Liver (tissue), 9 donors: ENCODE data around the gene RAD23A. TPM values are rescaled to one million over a fixed set of nuclear protein-coding genes. Genes with fewer than 3 reads are reported as not detected.

Source experiments
- DNase-seq: peaks from one replicate; pipeline ENCODE4 v3.0.0-alpha.2; 2017; ENCODE audit warnings: low spot score
- H3K27ac ChIP-seq, 2 donors: one replicate each; pipeline ENCODE4 v1.7.0; 2013; ENCODE audit warnings: inconsistent platforms in 2 of 2, low read length in 2 of 2, control low read depth in 1 of 2, low read depth in 1 of 2, mild to moderate bottlenecking in 1 of 2
- H3K27me3 ChIP-seq, 4 donors: one replicate each; pipeline versions ENCODE4 v1.6.1 to v1.7.0; 2013; ENCODE audit warnings: low read length in 3 of 4, inconsistent platforms in 1 of 4, mild to moderate bottlenecking in 1 of 4, moderate library complexity in 1 of 4; ENCODE audit not compliant: control insufficient read depth in 4 of 4, insufficient read depth in 4 of 4
- H3K36me3 ChIP-seq, 4 donors: one replicate each; pipeline versions ENCODE4 v1.6.1 to v1.7.0; 2013; ENCODE audit warnings: low read length in 3 of 4, mild to moderate bottlenecking in 3 of 4, low read depth in 1 of 4, moderate library complexity in 1 of 4; ENCODE audit not compliant: control insufficient read depth in 4 of 4, insufficient read depth in 3 of 4
- H3K4me1 ChIP-seq, 4 donors: one replicate each; pipeline versions ENCODE4 v1.6.1 to v1.7.0; 2013; ENCODE audit warnings: low read length in 3 of 4, mild to moderate bottlenecking in 3 of 4, moderate library complexity in 1 of 4; ENCODE audit not compliant: control insufficient read depth in 4 of 4, insufficient read depth in 4 of 4
- H3K4me3 ChIP-seq, 3 donors: one replicate each; pipeline versions ENCODE4 v1.6.1 to v1.7.0; 2013; ENCODE audit warnings: low read length in 3 of 3, control low read depth in 1 of 3, low read depth in 1 of 3, mild to moderate bottlenecking in 1 of 3
- H3K9ac ChIP-seq, 2 donors: one replicate each; pipeline ENCODE4 v1.7.0; 2013; ENCODE audit warnings: low read length in 2 of 2, mild to moderate bottlenecking in 2 of 2, moderate library complexity in 2 of 2, control low read depth in 1 of 2, low read depth in 1 of 2
- H3K9me3 ChIP-seq, 4 donors: one replicate each; pipeline versions ENCODE4 v1.6.1 to v1.7.0; 2013; ENCODE audit warnings: low read length in 3 of 4; ENCODE audit not compliant: control insufficient read depth in 4 of 4
- FOXA1 ChIP-seq: IDR thresholded peaks from 2 replicates; pipeline ENCODE4 v1.6.1; 2016; ENCODE audit warnings: antibody characterized with exemption
- FOXA2 ChIP-seq: IDR thresholded peaks from 2 replicates; pipeline ENCODE4 v1.6.1; 2016; ENCODE audit warnings: antibody characterized with exemption
- GABPA ChIP-seq, 2 donors: IDR thresholded peaks in 1 of 2; conservative IDR thresholded peaks in 1 of 2; 2 replicates each; pipeline ENCODE4 v1.6.1; 2016; ENCODE audit warnings: antibody characterized with exemption in 2 of 2, mild to moderate bottlenecking in 1 of 2, moderate library complexity in 1 of 2
- HNF4A ChIP-seq, 2 donors: conservative IDR thresholded peaks; 2 replicates each; pipeline ENCODE4 v1.6.1; 2016; ENCODE audit warnings: antibody characterized with exemption in 2 of 2, mild to moderate bottlenecking in 2 of 2
- HNF4G ChIP-seq: IDR thresholded peaks from 2 replicates; pipeline ENCODE4 v1.6.1; 2016; ENCODE audit warnings: antibody characterized with exemption
- JUND ChIP-seq, 2 donors: IDR thresholded peaks; 2 replicates each; pipeline ENCODE4 v1.6.1; 2016; ENCODE audit warnings: antibody characterized with exemption in 2 of 2
- NR2F2 ChIP-seq: IDR thresholded peaks from 2 replicates; pipeline ENCODE4 v1.6.1; 2016; ENCODE audit warnings: antibody characterized with exemption
- RAD21 ChIP-seq, 2 donors: IDR thresholded peaks; 2 replicates each; pipeline ENCODE4 v1.6.1; 2016; ENCODE audit warnings: antibody characterized with exemption in 2 of 2, mild to moderate bottlenecking in 2 of 2
- SP1 ChIP-seq: IDR thresholded peaks from 2 replicates; pipeline ENCODE4 v1.6.1; 2018; ENCODE audit warnings: antibody characterized with exemption, mild to moderate bottlenecking
- TAF1 ChIP-seq: conservative IDR thresholded peaks from 2 replicates; pipeline ENCODE4 v1.6.1; 2016; ENCODE audit warnings: antibody characterized with exemption, mild to moderate bottlenecking
- WGBS: extraction: QIAGEN DNeasy Blood & Tissue Kit; methylation state at CpG from one replicate; pipeline ENCODE4 v1.1.7; 2013; 5-methylcytosine and 5-hydroxymethylcytosine counted together
- polyA plus RNA-seq, 2 donors: library from polyadenylated mRNA; stranded (reverse) in 1 of 2; unstranded in 1 of 2; fragments of 200-250 nt in 1 of 2; fragments of >200 nt in 1 of 2; fragmentation: Nextera tagmentation in 1 of 2; extraction: Ambion mirVana in 1 of 2; gene quantifications; one replicate each; pipeline versions ENCODE4 v1.2.1 to v1.2.3, GENCODE V29; 2013 to 2015
- total RNA-seq, 2 donors: library from RNA; depleted of rRNA; stranded (reverse); fragments of >200 nt; gene quantifications; one replicate each; pipeline ENCODE4 v1.2.3, GENCODE V29; 2014
- TF ChIP-seq, protein P1 (sequence below): IDR thresholded peaks from 2 replicates; pipeline ENCODE4 v1.6.1; 2016; ENCODE audit warnings: antibody characterized with exemption
- TF ChIP-seq, protein P2 (sequence below): IDR thresholded peaks from 2 replicates; pipeline ENCODE4 v1.6.1; 2016; ENCODE audit warnings: antibody characterized with exemption, mild to moderate bottlenecking
- TF ChIP-seq, protein P3 (sequence below): IDR thresholded peaks from 2 replicates; pipeline ENCODE4 v1.6.1; 2016; ENCODE audit warnings: antibody characterized with exemption
- TF ChIP-seq, protein P4 (sequence below): IDR thresholded peaks from 2 replicates; pipeline ENCODE4 v1.6.1; 2016; ENCODE audit warnings: antibody characterized with exemption
- TF ChIP-seq, protein P5 (sequence below): fragments of 150-350 bp; IDR thresholded peaks from 2 replicates; pipeline ENCODE4 v1.5.1; 2017; ENCODE audit warnings: improper control_type of control experiment, low read depth, low read length; ENCODE audit not compliant: missing input control
- donor health status: healthy.
- donor health status: healthy.
- donor health status: healthy.
- donor health status: healthy.
- donor health status: healthy.

RAD23A gene
- total and polyA plus RNA-seq, 4 donors: 42.9 to 112 (median 66.8) TPM

DNA sequence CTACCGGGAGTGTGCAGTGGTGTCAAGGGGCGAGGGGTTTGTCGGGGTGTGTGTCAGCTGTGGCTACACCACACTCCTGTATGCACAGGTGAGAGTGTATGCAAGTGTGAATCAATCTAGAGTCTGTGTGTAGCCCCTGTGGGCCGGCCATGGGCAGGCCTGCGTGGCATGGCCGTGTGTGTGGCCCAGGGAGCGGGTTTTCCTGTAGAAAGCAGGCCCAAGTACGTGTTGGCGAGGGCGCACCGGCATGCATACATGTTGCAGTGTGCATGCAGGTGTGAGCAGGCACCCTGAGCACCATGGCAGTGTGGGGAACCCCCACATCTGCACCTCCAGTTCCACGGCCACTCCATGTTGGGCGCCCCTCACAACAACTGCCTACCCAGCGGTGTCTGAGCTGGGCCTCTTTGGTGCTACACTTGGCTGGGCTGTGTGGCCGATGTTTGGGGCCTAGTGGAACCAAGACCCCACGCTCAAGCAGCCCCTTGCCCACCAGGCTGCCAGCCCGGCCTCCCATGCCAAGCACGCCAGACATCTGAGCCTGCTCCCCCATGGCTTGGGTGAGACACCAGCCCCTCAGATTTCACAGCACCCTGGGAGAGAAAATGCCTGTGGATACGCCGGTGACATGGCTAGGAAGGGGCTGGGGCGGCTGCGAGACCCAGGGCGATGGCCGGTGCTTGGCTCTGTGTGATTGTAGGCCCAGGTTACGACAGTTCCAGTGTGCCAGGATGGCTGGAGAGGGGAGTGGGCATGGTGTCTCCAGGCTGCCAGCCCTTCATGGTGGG is 51.7 kb downstream of the RAD23A start:
- H3K4me3 ChIP-seq: no peak overlapping the region
- peaks cover 6 to 31% (median 15%) of the 10 kb centered on the region in 4 donors for H3K4me1 ChIP-seq
- H3K27me3 ChIP-seq: no peaks in the 10 kb centered on the region
- no peak for TF ChIP-seq NR2F2
- DNase-seq: no peak
- no peak overlapping the region for H3K27ac ChIP-seq
- no peak overlapping the region for H3K9ac ChIP-seq
- WGBS: 95% methylated on average over 25 of the region's 25 CpGs
- peaks cover 0 to 3% (median 0%) of the 10 kb centered on the region in 4 donors for H3K36me3 ChIP-seq
- H3K9me3 ChIP-seq: no peaks in the 10 kb centered on the region

DNA sequence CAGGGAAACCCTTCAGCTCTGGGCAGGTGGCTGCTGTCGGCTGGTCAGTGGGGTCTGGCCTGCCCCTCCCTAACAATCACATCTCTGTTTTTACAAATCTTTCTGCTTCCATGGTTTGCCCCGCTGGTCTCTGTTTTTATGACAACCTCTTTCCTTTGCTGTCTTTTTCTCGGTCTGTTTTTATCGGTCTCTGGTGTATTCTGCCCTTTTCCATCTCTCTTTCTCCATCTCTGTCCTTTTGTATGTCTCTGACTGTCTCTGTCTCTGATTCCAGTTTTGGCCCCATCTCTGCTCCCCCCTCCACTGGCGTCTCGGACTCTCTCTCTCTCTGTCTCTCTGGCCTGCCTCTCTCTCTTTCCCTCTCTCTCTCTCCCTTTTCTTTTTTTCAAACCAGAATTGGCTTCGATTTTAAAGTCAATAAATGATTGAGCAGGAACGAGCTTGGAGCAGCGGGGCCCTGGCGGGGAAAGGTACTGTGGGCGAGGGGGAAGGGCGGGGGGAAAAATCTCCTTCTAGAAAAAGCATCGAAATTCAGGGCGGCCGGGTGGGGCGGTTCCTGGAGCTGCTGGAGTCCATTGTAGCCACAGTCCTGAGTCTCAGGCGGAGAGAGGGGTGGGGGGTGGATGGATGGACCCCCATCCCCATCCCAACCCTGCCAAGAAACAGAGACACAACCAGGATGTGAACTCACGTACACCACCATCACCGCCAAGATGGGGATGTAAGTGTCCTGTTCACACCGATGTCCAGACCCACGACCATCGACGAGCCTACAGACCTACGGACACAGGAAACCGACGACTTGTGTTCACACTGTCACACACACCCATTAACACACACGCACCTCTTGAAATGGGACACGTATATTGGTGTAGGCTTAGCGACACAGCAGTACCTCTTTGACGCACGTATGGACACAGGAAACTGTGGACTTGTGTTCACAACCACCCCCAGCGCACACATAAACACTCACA is 52.6 kb downstream of the RAD23A start:
- Histone ChIP-seq H3K36me3 (peaks cover 0 to 3% (median 0%) of the 10 kb centered on the region in 4 donors), H3K4me1 (peaks cover 6 to 39% (median 19%) of the 10 kb centered on the region in 4 donors)

More for the DNA sequence above, 52.6 kb downstream of the RAD23A start:
- H3K27ac ChIP-seq: no peak overlapping the region
- TF ChIP-seq HNF4G (no peak), JUND (IDR thresholded peaks at IDR 0.05) (no peak), GABPA (IDR thresholded peaks at IDR 0.05 in 1 of 2, conservative IDR thresholded peaks at IDR 0.05 in 1 of 2) (no peak), HNF4A (conservative IDR thresholded peaks at IDR 0.05) (no peak), SP1 (no peak), FOXA2 (no peak), FOXA1 (no peak), RAD21 (IDR thresholded peaks at IDR 0.05) (no peak), NR2F2 (no peak), TAF1 (no peak)
- TF ChIP-seq, protein P1, sequence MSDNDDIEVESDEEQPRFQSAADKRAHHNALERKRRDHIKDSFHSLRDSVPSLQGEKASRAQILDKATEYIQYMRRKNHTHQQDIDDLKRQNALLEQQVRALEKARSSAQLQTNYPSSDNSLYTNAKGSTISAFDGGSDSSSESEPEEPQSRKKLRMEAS: no peak
- TF ChIP-seq, protein P2, sequence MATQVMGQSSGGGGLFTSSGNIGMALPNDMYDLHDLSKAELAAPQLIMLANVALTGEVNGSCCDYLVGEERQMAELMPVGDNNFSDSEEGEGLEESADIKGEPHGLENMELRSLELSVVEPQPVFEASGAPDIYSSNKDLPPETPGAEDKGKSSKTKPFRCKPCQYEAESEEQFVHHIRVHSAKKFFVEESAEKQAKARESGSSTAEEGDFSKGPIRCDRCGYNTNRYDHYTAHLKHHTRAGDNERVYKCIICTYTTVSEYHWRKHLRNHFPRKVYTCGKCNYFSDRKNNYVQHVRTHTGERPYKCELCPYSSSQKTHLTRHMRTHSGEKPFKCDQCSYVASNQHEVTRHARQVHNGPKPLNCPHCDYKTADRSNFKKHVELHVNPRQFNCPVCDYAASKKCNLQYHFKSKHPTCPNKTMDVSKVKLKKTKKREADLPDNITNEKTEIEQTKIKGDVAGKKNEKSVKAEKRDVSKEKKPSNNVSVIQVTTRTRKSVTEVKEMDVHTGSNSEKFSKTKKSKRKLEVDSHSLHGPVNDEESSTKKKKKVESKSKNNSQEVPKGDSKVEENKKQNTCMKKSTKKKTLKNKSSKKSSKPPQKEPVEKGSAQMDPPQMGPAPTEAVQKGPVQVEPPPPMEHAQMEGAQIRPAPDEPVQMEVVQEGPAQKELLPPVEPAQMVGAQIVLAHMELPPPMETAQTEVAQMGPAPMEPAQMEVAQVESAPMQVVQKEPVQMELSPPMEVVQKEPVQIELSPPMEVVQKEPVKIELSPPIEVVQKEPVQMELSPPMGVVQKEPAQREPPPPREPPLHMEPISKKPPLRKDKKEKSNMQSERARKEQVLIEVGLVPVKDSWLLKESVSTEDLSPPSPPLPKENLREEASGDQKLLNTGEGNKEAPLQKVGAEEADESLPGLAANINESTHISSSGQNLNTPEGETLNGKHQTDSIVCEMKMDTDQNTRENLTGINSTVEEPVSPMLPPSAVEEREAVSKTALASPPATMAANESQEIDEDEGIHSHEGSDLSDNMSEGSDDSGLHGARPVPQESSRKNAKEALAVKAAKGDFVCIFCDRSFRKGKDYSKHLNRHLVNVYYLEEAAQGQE: no peak
- TF ChIP-seq, protein P3, sequence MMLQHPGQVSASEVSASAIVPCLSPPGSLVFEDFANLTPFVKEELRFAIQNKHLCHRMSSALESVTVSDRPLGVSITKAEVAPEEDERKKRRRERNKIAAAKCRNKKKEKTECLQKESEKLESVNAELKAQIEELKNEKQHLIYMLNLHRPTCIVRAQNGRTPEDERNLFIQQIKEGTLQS: no peak
- TF ChIP-seq, protein P4, sequence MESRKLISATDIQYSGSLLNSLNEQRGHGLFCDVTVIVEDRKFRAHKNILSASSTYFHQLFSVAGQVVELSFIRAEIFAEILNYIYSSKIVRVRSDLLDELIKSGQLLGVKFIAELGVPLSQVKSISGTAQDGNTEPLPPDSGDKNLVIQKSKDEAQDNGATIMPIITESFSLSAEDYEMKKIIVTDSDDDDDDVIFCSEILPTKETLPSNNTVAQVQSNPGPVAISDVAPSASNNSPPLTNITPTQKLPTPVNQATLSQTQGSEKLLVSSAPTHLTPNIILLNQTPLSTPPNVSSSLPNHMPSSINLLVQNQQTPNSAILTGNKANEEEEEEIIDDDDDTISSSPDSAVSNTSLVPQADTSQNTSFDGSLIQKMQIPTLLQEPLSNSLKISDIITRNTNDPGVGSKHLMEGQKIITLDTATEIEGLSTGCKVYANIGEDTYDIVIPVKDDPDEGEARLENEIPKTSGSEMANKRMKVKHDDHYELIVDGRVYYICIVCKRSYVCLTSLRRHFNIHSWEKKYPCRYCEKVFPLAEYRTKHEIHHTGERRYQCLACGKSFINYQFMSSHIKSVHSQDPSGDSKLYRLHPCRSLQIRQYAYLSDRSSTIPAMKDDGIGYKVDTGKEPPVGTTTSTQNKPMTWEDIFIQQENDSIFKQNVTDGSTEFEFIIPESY: no peak
- TF ChIP-seq, protein P5, sequence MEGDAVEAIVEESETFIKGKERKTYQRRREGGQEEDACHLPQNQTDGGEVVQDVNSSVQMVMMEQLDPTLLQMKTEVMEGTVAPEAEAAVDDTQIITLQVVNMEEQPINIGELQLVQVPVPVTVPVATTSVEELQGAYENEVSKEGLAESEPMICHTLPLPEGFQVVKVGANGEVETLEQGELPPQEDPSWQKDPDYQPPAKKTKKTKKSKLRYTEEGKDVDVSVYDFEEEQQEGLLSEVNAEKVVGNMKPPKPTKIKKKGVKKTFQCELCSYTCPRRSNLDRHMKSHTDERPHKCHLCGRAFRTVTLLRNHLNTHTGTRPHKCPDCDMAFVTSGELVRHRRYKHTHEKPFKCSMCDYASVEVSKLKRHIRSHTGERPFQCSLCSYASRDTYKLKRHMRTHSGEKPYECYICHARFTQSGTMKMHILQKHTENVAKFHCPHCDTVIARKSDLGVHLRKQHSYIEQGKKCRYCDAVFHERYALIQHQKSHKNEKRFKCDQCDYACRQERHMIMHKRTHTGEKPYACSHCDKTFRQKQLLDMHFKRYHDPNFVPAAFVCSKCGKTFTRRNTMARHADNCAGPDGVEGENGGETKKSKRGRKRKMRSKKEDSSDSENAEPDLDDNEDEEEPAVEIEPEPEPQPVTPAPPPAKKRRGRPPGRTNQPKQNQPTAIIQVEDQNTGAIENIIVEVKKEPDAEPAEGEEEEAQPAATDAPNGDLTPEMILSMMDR: no peak
- DNase-seq: no peak
- H3K9me3 ChIP-seq: no peaks in the 10 kb centered on the region
- no peak overlapping the region for H3K4me3 ChIP-seq
- 88% methylated on average over 32 of the region's 32 CpGs for WGBS
- no peak overlapping the region for H3K9ac ChIP-seq
- H3K27me3 ChIP-seq: no peaks in the 10 kb centered on the region
